Measurements from ENCODE around the gene ZNF438. TPM values are rescaled to one million over a fixed set of nuclear protein-coding genes. Genes with fewer than 3 reads are reported as not detected.

ZNF438 gene
- total and polyA plus RNA-seq, 2 donors (not counting 1 experiment from before 2014, with no cell fraction given): 4.7 to 6.6 TPM

GRCh38 chr10:30825495-30825894, 206.2 kb downstream of the ZNF438 start:
- Histone ChIP-seq H3K79me2 (ENCODE audit: control insufficient read depth, insufficient read depth, low read length) (no peaks in the 10 kb centered on the region), H3K9ac (ENCODE audit: insufficient read depth, low read length) (no peak overlapping the region), H2AFZ (ENCODE audit: low read length) (no peak overlapping the region), H3K27ac (ENCODE audit: insufficient read depth, low read length) (no peak overlapping the region), H3K4me3 (replicated peaks in 1 of 4; ENCODE audit: control extremely low read depth in 1 of 4, insufficient read depth in 1 of 4, low read depth in 3 of 4, low read length in 4 of 4) (no peak overlapping the region), H3K36me3 (ENCODE audit: control insufficient read depth, insufficient read depth, low read length) (no peaks in the 10 kb centered on the region), H3K4me2 (ENCODE audit: extremely low read depth, insufficient read depth, low read length) (no peak overlapping the region), H3K4me1 (ENCODE audit: control insufficient read depth, extremely low read depth, insufficient read depth, low read length) (peaks cover 18% of the 10 kb centered on the region), H3K27me3 (ENCODE audit: control insufficient read depth, insufficient read depth, low read length) (no peaks in the 10 kb centered on the region), H4K20me1 (ENCODE audit: control insufficient read depth, extremely low read depth, insufficient read depth, low read length) (no peaks in the 10 kb centered on the region), H3K9me3 (ENCODE audit: control insufficient read depth, insufficient read depth, low read depth, low read length) (no peaks in the 10 kb centered on the region)
- peak in 1 of 2 donors; percentile 53 for DNase-seq (ENCODE audit: low read depth in 2 of 2)
- TF ChIP-seq CTCF (conservative IDR thresholded peaks at IDR 0.05 in 1 of 2, IDR thresholded peaks at IDR 0.05 in 1 of 2; ENCODE audit: low read depth in 1 of 2, low read length in 2 of 2) (no peak), EZH2 (IDR thresholded peaks at IDR 0.05; ENCODE audit: low read length, missing control alignments) (no peak)

- no peak overlapping the region for H2AFZ ChIP-seq (ENCODE audit: low read length)
- no peaks in the 10 kb centered on the region for H4K20me1 ChIP-seq (ENCODE audit: control insufficient read depth, extremely low read depth, insufficient read depth, low read length)
- peaks cover 18% of the 10 kb centered on the region for H3K4me1 ChIP-seq (ENCODE audit: control insufficient read depth, extremely low read depth, insufficient read depth, low read length)
- DNase-seq (ENCODE audit: low read depth in 2 of 2): no peak
- TF ChIP-seq CTCF (conservative IDR thresholded peaks at IDR 0.05 in 1 of 2, IDR thresholded peaks at IDR 0.05 in 1 of 2; ENCODE audit: low read depth in 1 of 2, low read length in 2 of 2) (no peak), EZH2 (IDR thresholded peaks at IDR 0.05; ENCODE audit: low read length, missing control alignments) (no peak)
- H3K27ac ChIP-seq (ENCODE audit: insufficient read depth, low read length): no peak overlapping the region
- no peaks in the 10 kb centered on the region for H3K36me3 ChIP-seq (ENCODE audit: control insufficient read depth, insufficient read depth, low read length)
- no peaks in the 10 kb centered on the region for H3K9me3 ChIP-seq (ENCODE audit: control insufficient read depth, insufficient read depth, low read depth, low read length)
- H3K4me2 ChIP-seq (ENCODE audit: extremely low read depth, insufficient read depth, low read length): no peak overlapping the region
- H3K4me3 ChIP-seq (replicated peaks in 1 of 4; ENCODE audit: control extremely low read depth in 1 of 4, insufficient read depth in 1 of 4, low read depth in 3 of 4, low read length in 4 of 4): no peak overlapping the region
- no peaks in the 10 kb centered on the region for H3K79me2 ChIP-seq (ENCODE audit: control insufficient read depth, insufficient read depth, low read length)
- H3K27me3 ChIP-seq (ENCODE audit: control insufficient read depth, insufficient read depth, low read length): no peaks in the 10 kb centered on the region
- no peak overlapping the region for H3K9ac ChIP-seq (ENCODE audit: insufficient read depth, low read length)
Observed at GRCh38 chr10:30825022-30825421, 206.6 kb downstream of the ZNF438 start.

- Histone ChIP-seq H3K4me2 (ENCODE audit: extremely low read depth, insufficient read depth, low read length) (no peak overlapping the region), H3K9me3 (ENCODE audit: control insufficient read depth, insufficient read depth, low read depth, low read length) (no peaks in the 10 kb centered on the region), H3K4me3 (replicated peaks in 1 of 4; ENCODE audit: control extremely low read depth in 1 of 4, insufficient read depth in 1 of 4, low read depth in 3 of 4, low read length in 4 of 4) (no peak overlapping the region), H2AFZ (ENCODE audit: low read length) (no peak overlapping the region), H4K20me1 (ENCODE audit: control insufficient read depth, extremely low read depth, insufficient read depth, low read length) (no peaks in the 10 kb centered on the region), H3K4me1 (ENCODE audit: control insufficient read depth, extremely low read depth, insufficient read depth, low read length) (peaks cover 22% of the 10 kb centered on the region), H3K27me3 (ENCODE audit: control insufficient read depth, insufficient read depth, low read length) (no peaks in the 10 kb centered on the region), H3K27ac (ENCODE audit: insufficient read depth, low read length) (no peak overlapping the region), H3K9ac (ENCODE audit: insufficient read depth, low read length) (no peak overlapping the region), H3K79me2 (ENCODE audit: control insufficient read depth, insufficient read depth, low read length) (no peaks in the 10 kb centered on the region), H3K36me3 (ENCODE audit: control insufficient read depth, insufficient read depth, low read length) (no peaks in the 10 kb centered on the region)
- TF ChIP-seq CTCF (conservative IDR thresholded peaks at IDR 0.05 in 1 of 2, IDR thresholded peaks at IDR 0.05 in 1 of 2; ENCODE audit: low read depth in 1 of 2, low read length in 2 of 2): no peak
- no peak for TF ChIP-seq EZH2 (IDR thresholded peaks at IDR 0.05; ENCODE audit: low read length, missing control alignments)
- DNase-seq (ENCODE audit: low read depth in 2 of 2): no peak
Observed at GRCh38 chr10:30823651-30824050, 208.0 kb downstream of the ZNF438 start.
